GM21360 (cell line): ENCODE data around the gene ENHO.
"Not testable (repeated sequence)": the region's sequence is repeated elsewhere in the genome, so short reads cannot be mapped to it uniquely, and the experiment has no call there.

Source experiments
- ATAC-seq: cut with Tn5 transposase; IDR thresholded peaks from one replicate; pipeline ENCODE4 v1.9.1; 2021; ENCODE audit warnings: mild to moderate bottlenecking, moderate library complexity; ENCODE audit not compliant: unreplicated experiment

The ENHO gene

GRCh38 chr9:34482746-34483145 lies 40.0 kb downstream of the ENHO start:
- ATAC-seq: not testable (repeated sequence)

GRCh38 chr9:34481620-34482019 lies 41.2 kb downstream of the ENHO start:
- not testable (repeated sequence) for ATAC-seq

GRCh38 chr9:34479431-34479866 lies 43.3 kb downstream of the ENHO start:
- ATAC-seq: no peak

GRCh38 chr9:34477541-34477940 lies 45.2 kb downstream of the ENHO start:
- ATAC-seq: no peak

GRCh38 chr9:34475097-34475496 lies 47.7 kb downstream of the ENHO start:
- ATAC-seq: no peak
